ENCODE results near the gene CPLX4. TPM values are rescaled to one million over a fixed set of nuclear protein-coding genes. Genes with fewer than 3 reads are reported as not detected.

The CPLX4 gene
- total and polyA plus RNA-seq, 2 of the 13 experiments (the other 11 are each of a cell fraction or from before 2014, with no cell fraction given), result not detected

DNA sequence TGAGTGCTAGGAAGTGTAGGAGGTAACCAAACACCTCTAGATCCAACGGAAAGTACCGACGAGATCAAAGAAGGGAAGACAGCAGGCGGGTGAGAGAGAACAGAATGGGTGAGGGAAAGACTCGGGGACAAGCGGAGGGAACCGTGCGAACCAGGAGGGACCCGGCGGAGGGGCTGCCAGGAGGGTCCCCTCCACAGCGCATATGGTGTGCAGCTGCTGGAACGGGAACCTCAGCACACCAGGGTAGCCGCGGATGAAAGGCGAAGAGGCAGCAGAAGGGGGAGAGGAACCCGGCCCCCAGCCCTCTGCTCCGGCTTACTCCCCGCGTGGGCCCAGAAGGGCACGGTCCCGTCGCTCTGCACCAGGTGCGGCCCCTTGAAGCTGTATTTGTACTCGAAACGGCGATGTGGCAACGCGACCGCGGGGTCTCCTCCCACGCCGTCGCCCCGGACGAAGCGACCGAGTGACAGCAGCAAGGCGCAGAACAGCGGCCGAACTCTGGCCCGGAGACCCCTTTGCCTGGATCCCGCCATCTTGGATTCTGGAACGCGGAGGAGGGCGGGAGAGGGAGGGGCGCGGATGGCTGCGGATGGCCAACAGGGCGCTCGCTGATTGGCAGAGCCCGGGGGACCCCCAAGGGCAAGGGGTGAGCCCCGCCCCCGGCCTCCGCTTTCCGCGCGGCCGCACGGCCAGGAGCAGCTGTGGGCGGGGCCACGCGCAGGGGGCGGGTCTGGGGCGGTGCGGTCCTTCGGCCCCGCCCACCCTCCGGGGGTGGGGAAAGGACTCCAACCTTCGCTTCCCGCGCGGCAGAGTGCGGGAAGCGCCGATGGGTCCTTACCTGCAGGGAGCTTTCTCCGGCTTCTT, 40.5 kb upstream of the CPLX4 start, which contains the start of gene LMAN1 (continued):
- no peak for TF ChIP-seq AKNA (CRISPR knock-in tag; IDR thresholded peaks at IDR 0.05; ENCODE audit: borderline replicate concordance)
- TF ChIP-seq, protein P1, sequence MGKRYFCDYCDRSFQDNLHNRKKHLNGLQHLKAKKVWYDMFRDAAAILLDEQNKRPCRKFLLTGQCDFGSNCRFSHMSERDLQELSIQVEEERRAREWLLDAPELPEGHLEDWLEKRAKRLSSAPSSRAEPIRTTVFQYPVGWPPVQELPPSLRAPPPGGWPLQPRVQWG (CRISPR knock-in tag; IDR thresholded peaks at IDR 0.05; ENCODE audit: borderline replicate concordance, low read depth), result no peak
- peak; percentile 68 for TF ChIP-seq NFKB2 (CRISPR knock-in tag; IDR thresholded peaks at IDR 0.05; ENCODE audit: borderline replicate concordance)
- TF ChIP-seq CHD2 (IDR thresholded peaks at IDR 0.05; ENCODE audit: low read depth, low read length), result no peak
- TF ChIP-seq ZNF10 (CRISPR knock-in tag; IDR thresholded peaks at IDR 0.05; ENCODE audit: borderline replicate concordance, low read depth), result no peak
- peak in 1 of 2 experiments; percentile 78; a peak in 2 of 4 replicates for TF ChIP-seq KLF16 (CRISPR knock-in tag; IDR thresholded peaks at IDR 0.05)
- 0 out of 2 replicates have a peak, but pooled peaks have one; percentile 36 for TF ChIP-seq CREBL2 (CRISPR knock-in tag; IDR thresholded peaks at IDR 0.05; ENCODE audit: borderline replicate concordance)
- TF ChIP-seq SUZ12 (IDR thresholded peaks at IDR 0.05; ENCODE audit: low read depth, low read length), result no peak
- no peak for TF ChIP-seq KDM1A (CRISPR knock-in tag; IDR thresholded peaks at IDR 0.05)
- peak; percentile 79 for TF ChIP-seq NFYB (CRISPR knock-in tag; IDR thresholded peaks at IDR 0.05)
- TF ChIP-seq SRY (CRISPR knock-in tag; IDR thresholded peaks at IDR 0.05), result peak; percentile 95
- TF ChIP-seq ZNF788 (CRISPR knock-in tag; IDR thresholded peaks at IDR 0.05; ENCODE audit: borderline replicate concordance), result peak; percentile 91
- peak; percentile 23; the same call in 1 of the 2 replicates for TF ChIP-seq KDM6A (CRISPR knock-in tag; IDR thresholded peaks at IDR 0.05; ENCODE audit: low read depth)
- TF ChIP-seq NONO (IDR thresholded peaks at IDR 0.05), result no peak
- peak; percentile 74; the same call in 1 of the 2 replicates for TF ChIP-seq NONO (CRISPR knock-in tag; conservative IDR thresholded peaks at IDR 0.05)
- TF ChIP-seq GLMP (CRISPR knock-in tag; IDR thresholded peaks at IDR 0.05; ENCODE audit: borderline replicate concordance), result no peak
- no peak for TF ChIP-seq ZNF589 (CRISPR knock-in tag; conservative IDR thresholded peaks at IDR 0.05)
- peak; percentile 96 for TF ChIP-seq THAP9 (CRISPR knock-in tag; IDR thresholded peaks at IDR 0.05; ENCODE audit: borderline replicate concordance)
- TF ChIP-seq ZFP90 (CRISPR knock-in tag; IDR thresholded peaks at IDR 0.05; ENCODE audit: borderline replicate concordance), result 0 out of 2 replicates have a peak, but pooled peaks have one; percentile 46
